Measurements from ENCODE around the gene IL1B. TPM values are rescaled to one million over a fixed set of nuclear protein-coding genes. Genes with fewer than 3 reads are reported as not detected.

The IL1B gene
- total and polyA plus RNA-seq, 5 experiments from 2014 or later, result not detected

Other genes starting within 250 kb of the IL1B start
- gene SLC20A1, start 190.8 kb downstream of the IL1B start, total RNA-seq, result 10 to 100 TPM; 71.2 to 75.6 TPM
- 10 to 100 TPM; 17.0 to 33.7 (median 21.2) TPM for gene SLC20A1, start 190.8 kb downstream of the IL1B start, polyA plus RNA-seq
- gene NT5DC4, start 115.8 kb downstream of the IL1B start, total RNA-seq, result not detected
- gene NT5DC4, start 115.8 kb downstream of the IL1B start, polyA plus RNA-seq, result not detected
- gene CKAP2L, start 72.2 kb downstream of the IL1B start, total RNA-seq, result not detected
- gene CKAP2L, start 72.2 kb downstream of the IL1B start, polyA plus RNA-seq, result not detected
- gene IL1A, start 52.3 kb downstream of the IL1B start, total RNA-seq, result not detected
- gene IL1A, start 52.3 kb downstream of the IL1B start, polyA plus RNA-seq, result not detected
- not detected for gene IL37, start 74.4 kb upstream of the IL1B start, total RNA-seq
- gene IL37, start 74.4 kb upstream of the IL1B start, polyA plus RNA-seq, result not detected
- gene IL36G, start 141.2 kb upstream of the IL1B start, total RNA-seq, result not detected
- not detected for gene IL36G, start 141.2 kb upstream of the IL1B start, polyA plus RNA-seq
- gene IL36A, start 168.7 kb upstream of the IL1B start, total RNA-seq, result 1 to 10 TPM; 1.2 to 2.1 TPM
- gene IL36A, start 168.7 kb upstream of the IL1B start, polyA plus RNA-seq, result under 1 TPM in 2 of 3 donors, not detected in 1; 0.25 to 0.47 TPM
- gene IL36B, start 216.1 kb upstream of the IL1B start, total RNA-seq, result not detected
- gene IL36B, start 216.1 kb upstream of the IL1B start, polyA plus RNA-seq, result not detected
- gene IL36RN, start 222.4 kb upstream of the IL1B start, total RNA-seq, result not detected
- not detected for gene IL36RN, start 222.4 kb upstream of the IL1B start, polyA plus RNA-seq
- gene IL1F10, start 231.2 kb upstream of the IL1B start, total RNA-seq, result not detected
- gene IL1F10, start 231.2 kb upstream of the IL1B start, polyA plus RNA-seq, result not detected

All from naive thymus-derived CD8-positive, alpha-beta T cell (primary cell).